Esophagus muscularis mucosa (tissue), 4 donors: ENCODE measurements around the gene SORCS2. TPM values are rescaled to one million over a fixed set of nuclear protein-coding genes. Genes with fewer than 3 reads are reported as not detected.

Source experiments
- DNase-seq: peaks from one replicate; pipeline ENCODE4 v3.0.0-alpha.2; 2017; ENCODE audit errors: extremely low spot score
- H3K27ac ChIP-seq, 4 donors: fragments of 200-600 bp; sonication (generic); replicated peaks in 1 of 4; 1 replicate in 3 of 4; 2 replicates in 1 of 4; pipeline ENCODE4 v1.5.1; 2016 to 2019; ENCODE audit warnings: mild to moderate bottlenecking in 1 of 4
- H3K27me3 ChIP-seq, 4 donors: fragments of 200-600 bp; sonication (generic); one replicate each; pipeline versions ENCODE4 v1.5.1 to v1.6.0; 2016 to 2019
- H3K36me3 ChIP-seq, 4 donors: fragments of 200-600 bp; sonication (generic); one replicate each; pipeline ENCODE4 v1.5.1; 2016 to 2019
- H3K4me1 ChIP-seq, 4 donors: fragments of 200-600 bp; sonication (generic); one replicate each; pipeline ENCODE4 v1.5.1; 2016 to 2019
- H3K4me3 ChIP-seq, 4 donors: fragments of 200-600 bp; sonication (generic); 1 replicate in 2 of 4; 2 replicates in 2 of 4; pipeline ENCODE4 v1.5.1; 2016 to 2019; ENCODE audit warnings: mild to moderate bottlenecking in 4 of 4, moderate library complexity in 1 of 4
- H3K9me3 ChIP-seq, 4 donors: fragments of 200-600 bp; sonication (generic); 1 replicate in 3 of 4; 2 replicates in 1 of 4; pipeline ENCODE4 v1.5.1; 2016 to 2019
- CTCF ChIP-seq, 3 experiments: fragments of 200-600 bp in 2 of 3; fragments of 450-650 bp in 1 of 3; sonication (generic) in 2 of 3; IDR thresholded peaks; one replicate each; pipeline ENCODE4 v1.5.1; 2017 to 2019; ENCODE audit warnings: antibody characterized with exemption in 3 of 3, mild to moderate bottlenecking in 2 of 3, moderate library complexity in 1 of 3
- EP300 ChIP-seq: sonication (generic); formaldehyde crosslinking; IDR thresholded peaks from one replicate; pipeline ENCODE4 v1.6.1; 2017; ENCODE audit warnings: antibody characterized with exemption
- POLR2A ChIP-seq: fragments of 450-650 bp; IDR thresholded peaks from one replicate; pipeline ENCODE4 v1.6.1; 2017; ENCODE audit warnings: antibody characterized with exemption, moderate library complexity, mild to moderate bottlenecking, low read depth
- POLR2AphosphoS5 ChIP-seq, 2 donors: sonication (generic); formaldehyde crosslinking; IDR thresholded peaks; one replicate each; pipeline ENCODE4 v1.6.1; 2017; ENCODE audit warnings: antibody characterized with exemption in 2 of 2
- WGBS: methylation state at CpG from one replicate; pipeline ENCODE4 v1.1.5; 2018; 5-methylcytosine and 5-hydroxymethylcytosine counted together
- intact Hi-C: fragments of 100-400 bp; cut with DNase I; formaldehyde crosslinking; loops from one replicate; pipeline ENCODE4 v1.15.1; 2023
- total RNA-seq, 4 donors: library from RNA; depleted of rRNA; stranded (reverse); fragments of >200 nt; gene quantifications; one replicate each; pipeline versions ENCODE4 v1.1.0 to v1.2.1, GENCODE V29; 2016

Gene SORCS2
- total RNA-seq, 4 donors from 2014 or later: 3.3 to 10.1 (median 4.3) TPM

- H3K27me3 ChIP-seq: no peaks in the 10 kb centered on the region
- H3K36me3 ChIP-seq: peaks cover 0 to 25% (median 11%) of the 10 kb centered on the region in 4 donors
- TF ChIP-seq POLR2A (no peak), POLR2AphosphoS5 (IDR thresholded peaks at IDR 0.05) (no peak), CTCF (IDR thresholded peaks at IDR 0.05) (no peak), EP300 (no peak)
- intact Hi-C loops: no loop called here
- no peak for DNase-seq
- no peak overlapping the region for H3K27ac ChIP-seq
- H3K4me1 ChIP-seq: no peaks in the 10 kb centered on the region
- H3K9me3 ChIP-seq: no peaks in the 10 kb centered on the region
- 89% methylated on average over 18 of the region's 22 CpGs for WGBS
- H3K4me3 ChIP-seq: no peak overlapping the region
These were observed 534.5 kb downstream of the SORCS2 start for GRCh38 chr4:7726665-7727413.

- 100% methylated on average over 1 of the region's 1 CpG for WGBS
- intact Hi-C loops: no loop called here
These were observed 535.4 kb downstream of the SORCS2 start for GRCh38 chr4:7727749-7728148.

GRCh38 chr4:7731437-7731836, 539.1 kb downstream of the SORCS2 start:
- H3K4me1 ChIP-seq: no peaks in the 10 kb centered on the region
- no peaks in the 10 kb centered on the region for H3K27me3 ChIP-seq
- peaks cover 0 to 25% (median 9%) of the 10 kb centered on the region in 4 donors for H3K36me3 ChIP-seq
- no peak for DNase-seq
- intact Hi-C loops: no loop called here
- WGBS: 88% methylated on average over 4 of the region's 4 CpGs
- no peak overlapping the region for H3K4me3 ChIP-seq
- no peak overlapping the region for H3K27ac ChIP-seq
- H3K9me3 ChIP-seq: no peaks in the 10 kb centered on the region
- TF ChIP-seq CTCF (IDR thresholded peaks at IDR 0.05) (no peak), POLR2AphosphoS5 (IDR thresholded peaks at IDR 0.05) (no peak), POLR2A (no peak), EP300 (no peak)

More at GRCh38 chr4:7727749-7728148, 535.4 kb downstream of the SORCS2 start:
- Histone ChIP-seq H3K27ac (no peak overlapping the region), H3K9me3 (no peaks in the 10 kb centered on the region), H3K36me3 (peaks cover 0 to 25% (median 11%) of the 10 kb centered on the region in 4 donors), H3K4me3 (no peak overlapping the region), H3K4me1 (no peaks in the 10 kb centered on the region), H3K27me3 (no peaks in the 10 kb centered on the region)
- DNase-seq: no peak
- TF ChIP-seq CTCF (IDR thresholded peaks at IDR 0.05): no peak
- no peak for TF ChIP-seq POLR2A
- TF ChIP-seq POLR2AphosphoS5 (IDR thresholded peaks at IDR 0.05): no peak
- no peak for TF ChIP-seq EP300

GRCh38 chr4:7732263-7732662, 539.9 kb downstream of the SORCS2 start:
- DNase-seq: no peak
- TF ChIP-seq POLR2AphosphoS5 (IDR thresholded peaks at IDR 0.05): no peak
- no peak for TF ChIP-seq POLR2A
- no peak for TF ChIP-seq CTCF (IDR thresholded peaks at IDR 0.05)
- no peak for TF ChIP-seq EP300
- H3K4me1 ChIP-seq: no peaks in the 10 kb centered on the region
- no peaks in the 10 kb centered on the region for H3K27me3 ChIP-seq
- no peak overlapping the region for H3K27ac ChIP-seq
- peaks cover 0 to 24% (median 10%) of the 10 kb centered on the region in 4 donors for H3K36me3 ChIP-seq
- WGBS: 89% methylated on average over 9 of the region's 9 CpGs
- no peak overlapping the region for H3K4me3 ChIP-seq
- H3K9me3 ChIP-seq: no peaks in the 10 kb centered on the region
- intact Hi-C loops: no loop called here
